Neuronal stem cell (in vitro differentiated cells): ENCODE data around the gene CRYBG2.
A peak's percentile ranks its signal among the peaks of the same experiment; 100 is the strongest.
"Not testable (repeated sequence)": the region's sequence is repeated elsewhere in the genome, so short reads cannot be mapped to it uniquely, and the experiment has no call there.

Source experiments
- DNase-seq: peaks from one replicate; pipeline ENCODE4 v3.0.0-alpha.2; 2013; ENCODE audit warnings: low spot score
- H2AFZ ChIP-seq: one replicate; pipeline ENCODE4 v1.6.1; 2013; ENCODE audit warnings: mild to moderate bottlenecking, low read length, inconsistent platforms
- H2AK5ac ChIP-seq: 2 replicates; pipeline ENCODE4 v1.6.1; 2013; ENCODE audit warnings: low read depth, mild to moderate bottlenecking, inconsistent platforms, low read length, moderate library complexity, mixed read lengths
- H2BK120ac ChIP-seq: 2 replicates; pipeline ENCODE4 v1.6.1; 2013; ENCODE audit warnings: low read depth, mild to moderate bottlenecking, inconsistent platforms, low read length, moderate library complexity, mixed read lengths
- H2BK12ac ChIP-seq: one replicate; pipeline ENCODE4 v1.6.1; 2013; ENCODE audit warnings: low read length, inconsistent platforms
- H2BK15ac ChIP-seq: 2 replicates; pipeline ENCODE4 v1.6.1; 2013; ENCODE audit warnings: mild to moderate bottlenecking, low read length, inconsistent platforms, mixed read lengths
- H2BK5ac ChIP-seq: one replicate; pipeline ENCODE4 v1.6.1; 2013; ENCODE audit warnings: inconsistent platforms, mild to moderate bottlenecking, low read length, moderate library complexity
- H3K14ac ChIP-seq: one replicate; pipeline ENCODE4 v1.6.1; 2013; ENCODE audit warnings: low read length, inconsistent platforms
- H3K18ac ChIP-seq: 2 replicates; pipeline ENCODE4 v1.6.1; 2013; ENCODE audit warnings: low read length, inconsistent platforms
- H3K23ac ChIP-seq: 2 replicates; pipeline ENCODE4 v1.6.1; 2013; ENCODE audit warnings: low read depth, mild to moderate bottlenecking, mixed read lengths, low read length, inconsistent platforms; ENCODE audit not compliant: poor library complexity
- H3K27ac ChIP-seq: replicated peaks from 3 replicates; pipeline ENCODE4 v1.5.1; 2013; ENCODE audit warnings: low read length, inconsistent platforms
- H3K27me3 ChIP-seq, 3 experiments: 2 replicates each; pipeline ENCODE4 v1.6.1; 2013; ENCODE audit warnings: low read length in 3 of 3, mild to moderate bottlenecking in 2 of 3, inconsistent platforms in 1 of 3, low read depth in 1 of 3, mixed read lengths in 1 of 3, moderate library complexity in 1 of 3; ENCODE audit not compliant: control insufficient read depth in 3 of 3, insufficient read depth in 3 of 3
- H3K36me3 ChIP-seq, 2 donors: replicated peaks in 1 of 2; 2 replicates each; pipeline ENCODE4 v1.6.1; 2013; ENCODE audit warnings: low read length in 2 of 2; ENCODE audit not compliant: control insufficient read depth in 2 of 2, insufficient read depth in 2 of 2
- H3K4ac ChIP-seq: 2 replicates; pipeline ENCODE4 v1.6.1; 2013; ENCODE audit warnings: inconsistent platforms, mild to moderate bottlenecking, low read length, moderate library complexity
- H3K4me1 ChIP-seq, 2 donors: 1 replicate in 1 of 2; 2 replicates in 1 of 2; pipeline ENCODE4 v1.6.1; 2013; ENCODE audit warnings: low read length in 2 of 2, low read depth in 1 of 2; ENCODE audit not compliant: control insufficient read depth in 2 of 2, insufficient read depth in 1 of 2
- H3K4me2 ChIP-seq: one replicate; pipeline ENCODE4 v1.6.1; 2013; ENCODE audit warnings: mild to moderate bottlenecking, low read length, inconsistent platforms; ENCODE audit not compliant: insufficient read depth, poor library complexity, severe bottlenecking
- H3K4me3 ChIP-seq, 2 donors: 2 replicates each; pipeline ENCODE4 v1.5.1; 2013; ENCODE audit warnings: low read length in 2 of 2, mild to moderate bottlenecking in 2 of 2, inconsistent platforms in 1 of 2, moderate library complexity in 1 of 2
- H3K79me1 ChIP-seq: one replicate; pipeline ENCODE4 v1.6.1; 2013; ENCODE audit warnings: low read depth, mild to moderate bottlenecking, inconsistent platforms, low read length, moderate library complexity
- H3K9ac ChIP-seq: one replicate; pipeline ENCODE4 v1.6.1; 2013; ENCODE audit warnings: mild to moderate bottlenecking, low read depth, low read length, inconsistent platforms; ENCODE audit not compliant: poor library complexity
- H3K9me3 ChIP-seq, 2 donors: replicated peaks in 1 of 2; 2 replicates each; pipeline versions ENCODE3 to v1.6.1; 2013; ENCODE audit warnings: low read length in 2 of 2, mild to moderate bottlenecking in 2 of 2, inconsistent platforms in 1 of 2, low read depth in 1 of 2, mixed read lengths in 1 of 2, moderate library complexity in 1 of 2; ENCODE audit not compliant: control insufficient read depth in 2 of 2, insufficient read depth in 1 of 2
- H4K8ac ChIP-seq: one replicate; pipeline ENCODE4 v1.6.1; 2013; ENCODE audit warnings: low read depth, mild to moderate bottlenecking, inconsistent platforms, low read length, moderate library complexity
- H4K91ac ChIP-seq: one replicate; pipeline ENCODE4 v1.6.1; 2013; ENCODE audit warnings: low read length, low read depth, mild to moderate bottlenecking, inconsistent platforms; ENCODE audit not compliant: poor library complexity
- WGBS, 2 donors: extraction: QIAGEN DNeasy Blood & Tissue Kit; methylation state at CpG; one replicate each; pipeline ENCODE4 v1.1.7; 2013; ENCODE audit warnings: missing lambda C conversion rate in 2 of 2, mixed read lengths in 1 of 2; ENCODE audit not compliant: insufficient read length in 2 of 2, insufficient replicate concordance in 1 of 2; ENCODE audit errors: extremely low coverage in 2 of 2; 5-methylcytosine and 5-hydroxymethylcytosine counted together

The CRYBG2 gene

DNA sequence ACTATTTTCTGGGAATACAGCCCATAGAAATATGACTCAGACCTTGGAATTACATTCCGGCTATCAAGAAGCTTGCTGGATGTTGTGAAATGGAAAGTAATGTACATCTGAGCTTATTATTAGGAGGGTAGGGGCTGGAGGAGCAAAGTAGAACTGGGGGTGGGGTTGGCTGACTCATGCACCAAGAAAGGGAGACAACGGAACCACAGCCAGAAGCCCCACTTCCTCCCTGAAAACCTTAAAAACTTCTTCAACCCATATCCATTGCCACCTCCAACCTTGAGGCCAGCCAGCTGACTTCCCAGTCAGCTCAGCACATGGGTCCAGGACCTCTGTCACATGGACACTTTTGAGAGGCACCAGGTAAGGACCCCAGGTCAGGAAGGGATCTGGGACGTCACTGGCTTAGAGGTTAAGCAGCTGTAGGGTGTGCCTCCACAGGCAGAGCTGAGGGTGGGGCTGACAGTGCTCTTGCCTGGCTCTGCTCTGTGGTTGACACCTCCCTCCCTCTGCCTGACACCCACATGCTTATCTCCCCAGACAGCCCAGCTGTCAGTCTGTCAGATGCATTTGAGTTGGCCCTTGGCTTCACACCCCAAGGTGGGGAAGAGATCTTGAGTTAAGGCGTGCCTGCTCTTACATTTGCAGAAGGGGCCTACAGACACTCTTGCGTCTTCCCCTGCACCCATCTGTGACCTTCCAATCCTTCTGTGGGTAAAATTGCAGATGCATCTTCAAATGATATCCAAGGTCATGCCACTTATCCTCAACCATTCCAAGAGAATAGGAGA lies 24.4 kb upstream of the CRYBG2 start:
- no peaks in the 10 kb centered on the region for H3K36me3 ChIP-seq
- H2BK15ac ChIP-seq = no peak overlapping the region
- no peak overlapping the region for H2BK12ac ChIP-seq
- peak overlapping the region in 1 of 2 donors; percentile 3 for H3K4me3 ChIP-seq
- H2AK5ac ChIP-seq = peak overlapping the region; percentile 30
- H2AFZ ChIP-seq = no peak overlapping the region
- H3K27me3 ChIP-seq = no peaks in the 10 kb centered on the region
- H2BK120ac ChIP-seq = no peak overlapping the region
- WGBS, 2 donors = no CpG with 5 or more reads among the region's 5 CpGs
- H3K9me3 ChIP-seq = peaks cover 0 to 2% of the 10 kb centered on the region in 2 donors
- H4K8ac ChIP-seq = no peak overlapping the region
- H3K4ac ChIP-seq = no peak overlapping the region
- H2BK5ac ChIP-seq = peak overlapping the region; percentile 25
- peak overlapping the region; percentile 25 for H3K18ac ChIP-seq
- H3K23ac ChIP-seq = peak overlapping the region; percentile 37
- no peaks in the 10 kb centered on the region for H3K79me1 ChIP-seq
- H3K27ac ChIP-seq = no peak overlapping the region
- DNase-seq = no peak
- no peak overlapping the region for H4K91ac ChIP-seq
- H3K4me2 ChIP-seq = no peak overlapping the region
- H3K4me1 ChIP-seq = peaks cover 0 to 1% of the 10 kb centered on the region in 2 donors
- H3K14ac ChIP-seq = no peak overlapping the region
- no peak overlapping the region for H3K9ac ChIP-seq

DNA sequence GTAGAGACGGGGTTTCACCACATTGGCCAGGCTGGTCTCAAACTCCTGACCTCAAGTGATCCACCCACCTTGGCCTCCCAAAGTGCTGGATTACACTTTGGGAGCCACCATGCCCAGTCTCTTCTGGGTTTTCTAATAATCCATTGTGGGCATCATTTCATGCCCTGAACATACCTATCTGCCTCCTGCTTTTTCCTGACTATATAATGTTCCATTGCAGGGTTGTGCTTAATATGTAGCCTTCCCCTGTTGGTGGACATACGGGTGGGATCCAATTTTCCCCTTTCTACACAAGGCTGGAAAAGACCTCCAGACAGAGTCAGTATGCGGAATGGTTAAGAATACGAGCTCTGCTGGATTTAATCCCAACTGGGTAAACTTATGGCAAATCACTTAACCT lies 22.1 kb upstream of the CRYBG2 start:
- no CpG with 5 or more reads among the region's 4 CpGs for WGBS, 2 donors
- Histone ChIP-seq H3K14ac (no peak overlapping the region), H3K27ac (no peak overlapping the region), H3K4ac (no peak overlapping the region), H3K23ac (no peak overlapping the region), H2AK5ac (no peak overlapping the region), H3K79me1 (no peaks in the 10 kb centered on the region), H3K4me3 (no peak overlapping the region), H4K8ac (no peak overlapping the region), H3K27me3 (peaks cover 0 to 2% (median 0%) of the 10 kb centered on the region in 3 experiments), H3K4me1 (peaks cover 0 to 1% of the 10 kb centered on the region in 2 donors), H3K4me2 (no peak overlapping the region), H2BK5ac (no peak overlapping the region), H3K9ac (no peak overlapping the region), H2BK120ac (no peak overlapping the region), H4K91ac (no peak overlapping the region), H3K18ac (no peak overlapping the region), H3K36me3 (no peaks in the 10 kb centered on the region), H3K9me3 (peaks cover 0 to 2% of the 10 kb centered on the region in 2 donors), H2AFZ (no peak overlapping the region), H2BK15ac (no peak overlapping the region), H2BK12ac (no peak overlapping the region)
- no peak for DNase-seq

DNA sequence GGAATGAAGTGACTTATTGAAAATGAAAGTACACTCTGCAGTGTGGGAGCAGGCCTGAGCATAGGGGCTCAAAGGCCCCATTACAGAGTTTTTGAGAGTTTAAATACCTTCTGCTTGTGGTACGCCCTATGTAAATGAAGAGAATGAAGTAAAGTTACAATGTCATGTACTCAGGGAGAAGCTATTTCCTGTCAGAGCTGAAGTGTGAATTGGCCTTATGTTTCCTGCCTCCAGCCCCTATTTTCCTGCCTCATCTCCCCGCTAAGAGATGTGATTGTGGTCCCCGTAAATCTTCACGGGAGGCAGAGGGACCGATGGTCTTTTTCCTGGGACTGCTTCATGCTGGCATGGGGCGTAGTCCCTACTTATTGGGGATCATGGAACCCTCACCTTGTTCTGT lies 21.2 kb upstream of the CRYBG2 start:
- H3K14ac ChIP-seq = no peak overlapping the region
- no CpG with 5 or more reads among the region's 6 CpGs for WGBS, 2 donors
- no peak overlapping the region for H3K4me2 ChIP-seq
- H3K27ac ChIP-seq = no peak overlapping the region
- no peak for DNase-seq
- no peak overlapping the region for H3K4ac ChIP-seq
- H3K9ac ChIP-seq = no peak overlapping the region
- H2BK5ac ChIP-seq = no peak overlapping the region
- peaks cover 3 to 7% of the 10 kb centered on the region in 2 donors for H3K9me3 ChIP-seq
- no peak overlapping the region for H2BK120ac ChIP-seq
- no peak overlapping the region for H3K23ac ChIP-seq
- H4K8ac ChIP-seq = no peak overlapping the region
- H2BK15ac ChIP-seq = no peak overlapping the region
- no peak overlapping the region for H4K91ac ChIP-seq
- H3K4me1 ChIP-seq = peaks cover 0 to 1% of the 10 kb centered on the region in 2 donors
- peaks cover 0 to 6% (median 0%) of the 10 kb centered on the region in 3 experiments for H3K27me3 ChIP-seq
- H2AK5ac ChIP-seq = no peak overlapping the region
- no peak overlapping the region for H3K18ac ChIP-seq
- no peaks in the 10 kb centered on the region for H3K36me3 ChIP-seq
- no peak overlapping the region for H3K4me3 ChIP-seq
- H2BK12ac ChIP-seq = no peak overlapping the region
- H2AFZ ChIP-seq = no peak overlapping the region
- H3K79me1 ChIP-seq = no peaks in the 10 kb centered on the region

DNA sequence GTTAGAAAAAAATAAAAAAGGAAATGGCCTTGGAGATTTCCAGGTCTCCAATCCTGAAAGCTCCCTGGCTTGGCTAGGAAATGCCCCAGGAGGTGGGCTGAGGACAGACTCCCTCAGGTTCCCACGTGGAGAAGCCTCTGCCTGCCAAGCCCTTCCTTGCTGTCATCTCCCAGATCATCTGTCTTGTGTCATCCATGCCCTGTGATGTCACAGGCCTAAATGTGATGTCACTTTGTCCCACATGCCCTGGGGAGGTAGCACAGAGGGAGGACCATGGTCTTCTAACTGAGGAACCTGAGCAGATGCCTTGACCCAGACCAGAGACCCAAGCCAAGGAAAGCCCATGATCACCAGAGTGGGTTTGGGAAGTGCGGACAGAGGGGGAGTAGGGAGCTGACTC lies 20.4 kb upstream of the CRYBG2 start:
- not testable (repeated sequence) for H4K91ac ChIP-seq, DNase-seq
- no CpG with 5 or more reads among the region's 2 CpGs for WGBS, 2 donors

More for the DNA sequence above, 20.4 kb upstream of the CRYBG2 start:
- not testable (repeated sequence) for H3K14ac ChIP-seq, H3K79me1 ChIP-seq, H3K9ac ChIP-seq, H3K27me3 ChIP-seq, H3K4me3 ChIP-seq, H3K4ac ChIP-seq, H3K4me2 ChIP-seq, H2BK120ac ChIP-seq, H2BK12ac ChIP-seq, H3K18ac ChIP-seq, H3K9me3 ChIP-seq, H3K36me3 ChIP-seq, H3K4me1 ChIP-seq, H3K23ac ChIP-seq, H4K8ac ChIP-seq, H3K27ac ChIP-seq, H2BK15ac ChIP-seq, H2BK5ac ChIP-seq
- Histone ChIP-seq H2AK5ac (peak overlapping the region; percentile 15), H2AFZ (peak overlapping the region; percentile 16)
